Spleen (tissue), 11 donors: ENCODE measurements around the gene EXOC3. TPM values are rescaled to one million over a fixed set of nuclear protein-coding genes. Genes with fewer than 3 reads are reported as not detected.
"Not testable (repeated sequence)": the region's sequence is repeated elsewhere in the genome, so short reads cannot be mapped to it uniquely, and the experiment has no call there.

Experiments used
- DNase-seq: peaks from one replicate; pipeline ENCODE4 v3.0.0-alpha.2; 2020
- H3K27ac ChIP-seq, 8 donors: fragments of 200-600 bp; sonication (generic) in 7 of 8; 1 replicate in 4 of 8; 2 replicates in 4 of 8; pipeline versions ENCODE4 v1.5.0 to v1.8.0; 2016 to 2021; ENCODE audit warnings: inconsistent platforms in 4 of 8, mild to moderate bottlenecking in 4 of 8, moderate library complexity in 1 of 8
- H3K27me3 ChIP-seq, 7 donors: fragments of 200-600 bp; sonication (generic) in 6 of 7; replicated peaks in 1 of 7; 1 replicate in 4 of 7; 2 replicates in 3 of 7; pipeline versions ENCODE4 v1.5.0 to v1.8.0; 2016 to 2021; ENCODE audit warnings: inconsistent platforms in 3 of 7, mild to moderate bottlenecking in 1 of 7
- H3K36me3 ChIP-seq, 6 donors: fragments of 200-600 bp; sonication (generic) in 5 of 6; 1 replicate in 4 of 6; 2 replicates in 2 of 6; pipeline versions ENCODE4 v1.5.0 to v1.8.0; 2016 to 2021; ENCODE audit warnings: inconsistent platforms in 2 of 6
- H3K4me1 ChIP-seq, 6 donors: fragments of 200-600 bp; sonication (generic) in 5 of 6; 1 replicate in 3 of 6; 2 replicates in 3 of 6; pipeline versions ENCODE4 v1.5.0 to v1.8.0; 2016 to 2021; ENCODE audit warnings: inconsistent platforms in 3 of 6
- H3K4me3 ChIP-seq, 8 donors: fragments of 200-600 bp; sonication (generic) in 7 of 8; 1 replicate in 4 of 8; 2 replicates in 4 of 8; pipeline versions ENCODE4 v1.5.0 to v1.8.0; 2016 to 2021; ENCODE audit warnings: inconsistent platforms in 4 of 8, mild to moderate bottlenecking in 4 of 8, moderate library complexity in 2 of 8
- H3K9me3 ChIP-seq, 8 donors: fragments of 200-600 bp; sonication (generic) in 7 of 8; 1 replicate in 4 of 8; 2 replicates in 4 of 8; pipeline versions ENCODE4 v1.5.0 to v1.8.0; 2016 to 2021; ENCODE audit warnings: inconsistent platforms in 4 of 8
- POLR2A ChIP-seq, 3 donors: fragments of 450-650 bp; IDR thresholded peaks; one replicate each; pipeline ENCODE4 v1.5.1; 2017; ENCODE audit warnings: antibody characterized with exemption in 3 of 3, mild to moderate bottlenecking in 1 of 3
- POLR2AphosphoS5 ChIP-seq, 3 donors: sonication (generic); formaldehyde crosslinking; IDR thresholded peaks; one replicate each; pipeline ENCODE4 v1.5.1; 2017; ENCODE audit warnings: antibody characterized with exemption in 3 of 3
- WGBS, 5 donors: extraction: QIAGEN DNeasy Blood & Tissue Kit in 3 of 5; methylation state at CpG; one replicate each; pipeline versions ENCODE4 v1.1.5 to v1.1.7; 2013 to 2018; 5-methylcytosine and 5-hydroxymethylcytosine counted together
- intact Hi-C: fragments of 100-400 bp; cut with DNase I; formaldehyde crosslinking; loops from one replicate; pipeline ENCODE4 v1.15.0; 2023; ENCODE audit warnings: low total_unique reads
- polyA plus RNA-seq, 3 donors: library from polyadenylated mRNA; stranded (reverse); fragments of 200-250 nt; gene quantifications; one replicate each; pipeline ENCODE4 v1.2.1, GENCODE V29; 2013
- total RNA-seq, 7 donors: library from RNA; depleted of rRNA in 3 of 7; stranded (reverse); fragments of >200 nt in 3 of 7; fragmentation: NEBNext Ultra II Directional in 4 of 7; extraction: Animal tissue kit (Norgen Biotek cat#: 25700) in 4 of 7; gene quantifications; one replicate each; pipeline versions ENCODE4 v1.1.0 to v1.2.1, GENCODE V29; 2016 to 2021
- TF ChIP-seq, protein P1 (sequence below), 11 experiments: fragments of 200-600 bp in 7 of 11; fragments of 450-650 bp in 4 of 11; sonication (generic) in 4 of 11; IDR thresholded peaks in 8 of 11; conservative IDR thresholded peaks in 3 of 11; 1 replicate in 7 of 11; 2 replicates in 4 of 11; pipeline versions ENCODE4 v1.4.0 to v1.8.0; 2016 to 2021; ENCODE audit warnings: antibody characterized with exemption in 11 of 11, inconsistent platforms in 4 of 11, mild to moderate bottlenecking in 1 of 11
- donor health status: healthy with polysubstance abuse.
- donor health status: DM: no; HTN: no; CAD: no; lungs with moderate emphysema.
- donor health status: DM: no; HTN: no; CAD: no.
- donor health status: Bipolar disorder and iron deficiency.
- donor health status: healthy.
- donor health status: DM: no; HTN: no; CAD: no.
- donor health status: DM: yes; HTN: yes; CAD: no.

Gene EXOC3
- total and polyA plus RNA-seq, 10 donors, result 22.7 to 87.0 (median 71.0) TPM

- Histone ChIP-seq H3K4me1 (peaks cover 0 to 13% (median 0%) of the 10 kb centered on the region in 6 donors), H3K36me3 (no peaks in the 10 kb centered on the region), H3K27ac (no peak overlapping the region), H3K27me3 (peaks cover 3 to 70% (median 35%) of the 10 kb centered on the region in 7 donors), H3K9me3 (no peaks in the 10 kb centered on the region), H3K4me3 (no peak overlapping the region)
- DNase-seq, result no peak
- TF ChIP-seq POLR2AphosphoS5 (IDR thresholded peaks at IDR 0.05) (no peak), POLR2A (IDR thresholded peaks at IDR 0.05) (no peak)
- TF ChIP-seq, protein P1, sequence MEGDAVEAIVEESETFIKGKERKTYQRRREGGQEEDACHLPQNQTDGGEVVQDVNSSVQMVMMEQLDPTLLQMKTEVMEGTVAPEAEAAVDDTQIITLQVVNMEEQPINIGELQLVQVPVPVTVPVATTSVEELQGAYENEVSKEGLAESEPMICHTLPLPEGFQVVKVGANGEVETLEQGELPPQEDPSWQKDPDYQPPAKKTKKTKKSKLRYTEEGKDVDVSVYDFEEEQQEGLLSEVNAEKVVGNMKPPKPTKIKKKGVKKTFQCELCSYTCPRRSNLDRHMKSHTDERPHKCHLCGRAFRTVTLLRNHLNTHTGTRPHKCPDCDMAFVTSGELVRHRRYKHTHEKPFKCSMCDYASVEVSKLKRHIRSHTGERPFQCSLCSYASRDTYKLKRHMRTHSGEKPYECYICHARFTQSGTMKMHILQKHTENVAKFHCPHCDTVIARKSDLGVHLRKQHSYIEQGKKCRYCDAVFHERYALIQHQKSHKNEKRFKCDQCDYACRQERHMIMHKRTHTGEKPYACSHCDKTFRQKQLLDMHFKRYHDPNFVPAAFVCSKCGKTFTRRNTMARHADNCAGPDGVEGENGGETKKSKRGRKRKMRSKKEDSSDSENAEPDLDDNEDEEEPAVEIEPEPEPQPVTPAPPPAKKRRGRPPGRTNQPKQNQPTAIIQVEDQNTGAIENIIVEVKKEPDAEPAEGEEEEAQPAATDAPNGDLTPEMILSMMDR (IDR thresholded peaks at IDR 0.05 in 8 of 11, conservative IDR thresholded peaks at IDR 0.05 in 3 of 11), result no peak
- WGBS, 5 donors, result 80 to 88% (median 82%) methylated on average over 29 to 30 of the region's 30 CpGs
- intact Hi-C loops, result no loop called here
Measured at GRCh38 chr5:505951-506525, 63.1 kb downstream of the EXOC3 start.

- H3K4me3 ChIP-seq, DNase-seq, H3K4me1 ChIP-seq, H3K27ac ChIP-seq, H3K9me3 ChIP-seq, intact Hi-C loops, H3K36me3 ChIP-seq: not testable (repeated sequence)
- WGBS, 5 donors, result 96 to 98% (median 97%) methylated on average over 29 to 42 of the region's 42 CpGs
- peaks cover 0 to 66% (median 17%) of the 10 kb centered on the region in 7 donors for H3K27me3 ChIP-seq
Measured at GRCh38 chr5:507986-508575, 65.1 kb downstream of the EXOC3 start.

GRCh38 chr5:509611-510185 lies 66.7 kb downstream of the EXOC3 start:
- Histone ChIP-seq H3K9me3 (no peaks in the 10 kb centered on the region), H3K36me3 (no peaks in the 10 kb centered on the region), H3K4me1 (peaks cover 0 to 5% (median 0%) of the 10 kb centered on the region in 6 donors), H3K27me3 (peaks cover 0 to 66% (median 24%) of the 10 kb centered on the region in 7 donors), H3K4me3 (no peak overlapping the region), H3K27ac (no peak overlapping the region)
- TF ChIP-seq POLR2AphosphoS5 (IDR thresholded peaks at IDR 0.05), result no peak
- TF ChIP-seq POLR2A (IDR thresholded peaks at IDR 0.05), result no peak
- TF ChIP-seq, protein P1 (IDR thresholded peaks at IDR 0.05 in 8 of 11, conservative IDR thresholded peaks at IDR 0.05 in 3 of 11), result no peak
- 81 to 93% (median 88%) methylated on average over 22 of the region's 22 CpGs for WGBS, 5 donors
- DNase-seq, result no peak
- intact Hi-C loops, result no loop called here

GRCh38 chr5:510521-510920 lies 67.5 kb downstream of the EXOC3 start:
- Histone ChIP-seq H3K36me3 (no peaks in the 10 kb centered on the region), H3K27ac (no peak overlapping the region), H3K4me3 (no peak overlapping the region), H3K9me3 (no peaks in the 10 kb centered on the region), H3K4me1 (peaks cover 0 to 5% (median 0%) of the 10 kb centered on the region in 6 donors), H3K27me3 (peaks cover 0 to 71% (median 23%) of the 10 kb centered on the region in 7 donors)
- no peak for DNase-seq
- intact Hi-C loops, result no loop called here
- TF ChIP-seq POLR2A (IDR thresholded peaks at IDR 0.05) (no peak), POLR2AphosphoS5 (IDR thresholded peaks at IDR 0.05) (no peak)
- 67 to 89% (median 84%) methylated on average over 8 to 9 of the region's 9 CpGs for WGBS, 5 donors

DNA sequence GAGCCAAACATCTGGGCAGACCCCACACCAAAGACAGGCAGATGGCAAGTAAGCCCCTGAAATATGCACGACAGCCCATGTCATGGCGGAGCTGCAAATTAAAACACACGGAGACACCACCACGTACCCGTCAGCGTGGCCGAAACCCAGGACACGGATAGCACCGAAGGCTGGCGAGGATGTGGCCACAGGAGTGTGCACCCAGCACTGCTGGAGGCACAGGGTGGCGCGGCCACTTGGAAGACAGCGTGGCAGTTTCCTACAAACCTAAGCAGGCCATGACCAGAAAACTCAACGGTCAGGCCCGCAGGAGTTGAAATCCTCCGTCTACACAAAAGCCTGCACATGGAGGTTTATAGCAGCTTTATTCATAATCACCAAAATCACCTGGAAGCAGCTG lies 68.5 kb downstream of the EXOC3 start:
- DNase-seq, result no peak
- WGBS, 5 donors, result 90 to 95% (median 91%) methylated on average over 16 of the region's 16 CpGs
- no peaks in the 10 kb centered on the region for H3K9me3 ChIP-seq

More for the DNA sequence above, 68.5 kb downstream of the EXOC3 start:
- intact Hi-C loops, result no loop called here
- Histone ChIP-seq H3K4me3 (no peak overlapping the region), H3K27me3 (peaks cover 0 to 69% (median 22%) of the 10 kb centered on the region in 7 donors), H3K27ac (no peak overlapping the region), H3K36me3 (no peaks in the 10 kb centered on the region), H3K4me1 (peaks cover 0 to 5% (median 0%) of the 10 kb centered on the region in 6 donors)
- TF ChIP-seq POLR2AphosphoS5 (IDR thresholded peaks at IDR 0.05) (no peak), POLR2A (IDR thresholded peaks at IDR 0.05) (no peak)
- TF ChIP-seq, protein P1 (IDR thresholded peaks at IDR 0.05 in 8 of 11, conservative IDR thresholded peaks at IDR 0.05 in 3 of 11), result no peak
